Subcutaneous abdominal adipose tissue (tissue), 5 donors: ENCODE measurements around the gene B3GAT1.

Experiments used
- H3K27ac ChIP-seq: one replicate; pipeline ENCODE4 v1.7.0; 2013; ENCODE audit warnings: low read depth, mild to moderate bottlenecking, inconsistent platforms, low read length, moderate library complexity
- H3K27me3 ChIP-seq, 5 donors: one replicate each; pipeline ENCODE4 v1.7.0; 2013; ENCODE audit warnings: low read length in 5 of 5, inconsistent platforms in 1 of 5; ENCODE audit not compliant: control insufficient read depth in 5 of 5, insufficient read depth in 4 of 5
- H3K36me3 ChIP-seq, 5 donors: one replicate each; pipeline ENCODE4 v1.7.0; 2013; ENCODE audit warnings: low read length in 5 of 5; ENCODE audit not compliant: control insufficient read depth in 5 of 5, insufficient read depth in 5 of 5
- H3K4me1 ChIP-seq, 5 donors: one replicate each; pipeline ENCODE4 v1.7.0; 2013; ENCODE audit warnings: low read length in 5 of 5, mild to moderate bottlenecking in 3 of 5, moderate library complexity in 1 of 5; ENCODE audit not compliant: control insufficient read depth in 5 of 5, insufficient read depth in 5 of 5
- H3K4me3 ChIP-seq, 5 donors: one replicate each; pipeline ENCODE4 v1.7.0; 2013; ENCODE audit warnings: low read length in 5 of 5, low read depth in 1 of 5
- H3K9ac ChIP-seq, 5 donors: one replicate each; pipeline ENCODE4 v1.7.0; 2013; ENCODE audit warnings: low read length in 5 of 5, mild to moderate bottlenecking in 4 of 5, moderate library complexity in 3 of 5
- H3K9me3 ChIP-seq, 5 donors: one replicate each; pipeline ENCODE4 v1.7.0; 2013; ENCODE audit warnings: low read length in 5 of 5; ENCODE audit not compliant: control insufficient read depth in 5 of 5
- donor health status: healthy.
- donor health status: healthy.
- donor health status: healthy.
- donor health status: healthy.
- donor health status: healthy.

Gene B3GAT1

DNA sequence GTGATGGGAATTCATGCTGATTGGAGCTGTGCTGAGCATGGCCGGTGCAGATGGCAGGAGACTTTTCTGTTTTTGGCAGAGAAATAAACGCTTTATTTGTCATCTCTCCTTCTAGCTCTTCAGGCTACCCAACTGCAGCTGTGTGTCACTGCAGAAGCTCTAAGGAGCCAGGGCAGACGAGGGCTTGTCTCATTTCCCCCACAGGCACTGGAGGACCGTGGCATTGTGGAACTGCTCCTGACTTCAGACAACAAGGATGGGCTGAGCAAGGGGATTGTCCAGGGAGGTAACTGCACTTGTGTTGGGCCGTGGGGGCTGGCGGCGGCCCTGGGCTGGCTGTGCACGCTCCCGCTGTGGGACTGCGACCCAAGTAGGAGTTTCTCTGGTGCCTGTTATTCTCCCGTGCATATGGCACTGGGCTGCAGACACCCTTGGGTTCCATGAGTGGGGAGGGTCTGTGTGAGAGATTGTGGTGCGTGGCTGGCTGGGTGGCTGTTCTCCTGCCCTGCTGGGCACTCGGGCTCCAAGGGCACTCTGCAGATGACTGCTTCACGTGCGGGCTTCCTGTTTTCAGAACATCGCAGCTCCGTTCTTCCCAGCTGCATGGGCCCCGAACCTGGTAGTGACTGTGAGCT, 53.1 kb downstream of the B3GAT1 start:
- peaks cover 0 to 5% (median 0%) of the 10 kb centered on the region in 5 donors for H3K4me1 ChIP-seq
- no peaks in the 10 kb centered on the region for H3K36me3 ChIP-seq
- no peak overlapping the region for H3K9ac ChIP-seq
- no peaks in the 10 kb centered on the region for H3K9me3 ChIP-seq
- H3K4me3 ChIP-seq = no peak overlapping the region
- peaks cover 10 to 22% (median 16%) of the 10 kb centered on the region in 5 donors for H3K27me3 ChIP-seq
- H3K27ac ChIP-seq = no peak overlapping the region

DNA sequence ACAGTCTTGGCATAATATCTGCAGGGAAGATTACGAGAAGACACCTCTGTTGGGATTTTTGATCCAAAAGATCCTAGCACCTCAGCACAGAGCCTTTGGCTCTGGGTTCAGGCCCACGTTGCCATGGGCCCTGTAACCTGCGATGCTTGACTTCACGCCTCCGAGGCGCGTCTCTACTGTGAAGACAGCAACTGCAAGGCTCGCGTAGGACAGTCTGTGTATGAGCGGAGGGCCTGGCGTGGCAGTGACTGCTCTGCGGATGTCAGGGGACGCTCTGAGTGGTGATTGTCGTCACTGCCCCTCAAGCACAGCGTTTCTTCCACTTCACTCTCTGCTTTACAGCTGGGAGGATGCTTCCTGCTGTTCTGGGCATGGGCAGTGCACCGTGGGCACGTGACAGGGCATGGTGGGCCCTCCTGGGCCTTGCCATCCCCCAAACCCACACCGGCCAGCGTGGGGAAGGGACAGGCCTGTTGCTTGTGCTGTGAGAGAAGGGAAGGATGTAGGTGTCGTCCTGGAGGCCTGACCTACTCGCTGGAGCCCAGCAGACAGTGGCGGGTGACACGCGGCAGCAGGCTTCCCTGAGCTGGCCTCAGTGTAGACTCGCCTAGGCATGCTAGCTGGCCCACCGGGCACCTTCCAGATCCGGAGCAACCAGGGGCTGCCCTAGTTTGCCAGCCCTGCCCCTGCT, 53.7 kb downstream of the B3GAT1 start:
- Histone ChIP-seq H3K27me3 (peaks cover 10 to 22% (median 16%) of the 10 kb centered on the region in 5 donors), H3K4me3 (no peak overlapping the region), H3K4me1 (peaks cover 0 to 5% (median 0%) of the 10 kb centered on the region in 5 donors), H3K27ac (no peak overlapping the region), H3K9me3 (no peaks in the 10 kb centered on the region), H3K9ac (no peak overlapping the region), H3K36me3 (no peaks in the 10 kb centered on the region)

DNA sequence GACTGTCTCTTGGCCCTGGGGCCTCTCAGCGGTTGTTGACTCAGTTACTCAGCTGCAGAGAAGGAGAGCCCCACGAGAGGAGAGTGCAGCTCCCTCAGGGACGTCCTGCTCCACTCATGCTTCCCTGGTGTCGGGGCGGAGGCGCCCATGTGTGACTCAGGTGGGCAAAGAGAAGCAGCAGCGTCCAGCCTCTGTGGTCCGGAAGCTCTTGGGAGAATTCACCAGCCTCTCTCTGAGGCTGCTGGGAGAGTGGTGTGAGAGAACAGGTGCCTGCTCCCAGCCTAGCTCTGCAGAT, 54.5 kb downstream of the B3GAT1 start:
- Histone ChIP-seq H3K9me3 (no peaks in the 10 kb centered on the region), H3K4me1 (peaks cover 0 to 5% (median 0%) of the 10 kb centered on the region in 5 donors), H3K4me3 (no peak overlapping the region), H3K27ac (no peak overlapping the region), H3K9ac (no peak overlapping the region), H3K36me3 (no peaks in the 10 kb centered on the region), H3K27me3 (peaks cover 10 to 22% (median 16%) of the 10 kb centered on the region in 5 donors)

DNA sequence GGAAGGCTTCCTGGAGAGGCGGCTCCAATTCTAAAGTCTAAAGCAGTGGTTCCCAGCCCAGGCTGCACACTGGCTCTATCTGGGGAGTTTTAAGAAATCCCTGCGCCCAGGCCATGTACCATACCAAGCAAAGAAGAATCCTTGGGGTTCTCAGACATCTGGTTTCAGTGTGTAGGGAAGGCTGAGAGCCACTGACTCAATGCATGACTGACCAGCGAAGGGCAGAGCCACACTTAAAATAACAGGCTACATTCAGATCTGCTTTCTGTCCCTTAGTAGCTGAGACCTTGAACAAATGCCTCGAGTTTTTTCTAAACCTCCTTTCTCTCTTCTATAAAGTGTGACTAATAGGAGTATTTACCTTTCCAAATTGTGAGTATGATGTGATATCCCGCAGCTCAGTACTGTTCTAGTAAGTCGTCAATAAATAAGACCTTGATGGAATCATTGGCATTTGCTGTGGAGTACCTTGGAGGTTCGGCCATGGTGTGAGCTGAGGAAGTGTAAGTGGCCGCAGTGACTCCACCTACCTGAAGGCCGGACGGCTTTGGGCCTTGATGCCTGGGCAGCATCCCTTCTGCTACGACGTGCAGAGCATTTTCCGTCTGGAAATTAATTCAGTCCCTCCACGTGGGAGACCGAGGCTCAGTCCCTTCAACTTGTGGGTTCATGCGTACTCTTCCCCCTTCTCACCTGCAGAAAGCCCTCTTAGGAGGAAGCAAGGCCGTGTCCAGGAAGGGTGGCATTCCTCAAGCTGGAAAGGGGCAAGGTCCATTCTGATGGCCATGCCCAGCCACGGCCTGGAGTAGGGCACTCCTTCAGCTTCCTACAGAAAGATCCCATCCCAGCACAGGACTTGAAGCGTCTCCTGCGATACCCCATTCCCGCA, 55.1 kb downstream of the B3GAT1 start:
- Histone ChIP-seq H3K4me3 (no peak overlapping the region), H3K27me3 (peaks cover 10 to 22% (median 16%) of the 10 kb centered on the region in 5 donors), H3K9me3 (no peaks in the 10 kb centered on the region), H3K27ac (no peak overlapping the region), H3K9ac (no peak overlapping the region), H3K36me3 (no peaks in the 10 kb centered on the region), H3K4me1 (peaks cover 0 to 5% (median 0%) of the 10 kb centered on the region in 5 donors)

DNA sequence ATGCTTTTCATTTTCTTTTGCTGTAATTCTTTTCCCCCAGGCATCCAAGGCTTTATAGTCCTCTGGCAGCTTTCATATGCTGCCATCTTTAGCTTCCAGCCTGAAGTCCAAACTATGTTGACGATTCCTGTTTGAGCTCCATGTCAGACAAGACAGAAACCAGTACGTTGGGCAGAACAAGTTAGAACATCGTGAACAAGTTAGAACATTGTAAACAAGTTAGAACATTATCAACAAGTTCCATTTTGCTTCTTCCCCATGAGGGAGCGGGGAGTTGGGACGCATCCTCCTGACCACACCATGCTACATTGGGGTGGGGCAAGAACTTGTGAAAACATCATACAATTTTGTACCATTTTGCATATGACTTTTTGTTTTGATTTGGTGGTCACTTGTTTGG, 56.4 kb downstream of the B3GAT1 start:
- no peaks in the 10 kb centered on the region for H3K36me3 ChIP-seq
- peaks cover 10 to 22% (median 16%) of the 10 kb centered on the region in 5 donors for H3K27me3 ChIP-seq
- H3K4me1 ChIP-seq = peaks cover 0 to 5% (median 0%) of the 10 kb centered on the region in 5 donors
- H3K9ac ChIP-seq = no peak overlapping the region
- H3K27ac ChIP-seq = no peak overlapping the region
- no peaks in the 10 kb centered on the region for H3K9me3 ChIP-seq
- no peak overlapping the region for H3K4me3 ChIP-seq

DNA sequence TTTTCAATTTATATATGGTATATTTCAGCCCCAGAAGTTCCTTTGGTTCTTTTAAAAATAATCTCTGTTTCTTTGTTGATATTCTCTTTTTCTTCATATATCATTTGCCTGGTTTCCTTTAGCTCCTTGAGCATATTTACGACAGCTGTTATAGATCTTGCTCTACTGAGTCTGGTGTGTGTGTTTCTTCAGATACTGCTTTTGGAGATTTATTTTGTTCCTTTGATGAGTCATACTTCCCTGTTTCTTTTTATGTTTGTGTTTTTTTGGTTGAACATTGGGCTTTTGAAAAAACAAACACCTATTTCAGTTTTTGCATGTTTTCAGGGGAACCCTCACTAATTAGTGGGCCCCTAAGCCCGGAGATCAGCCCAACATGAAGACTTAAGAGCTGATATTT, 56.9 kb downstream of the B3GAT1 start:
- Histone ChIP-seq H3K4me1 (peaks cover 0 to 3% (median 0%) of the 10 kb centered on the region in 5 donors), H3K4me3 (no peak overlapping the region), H3K27me3 (peaks cover 10 to 21% (median 15%) of the 10 kb centered on the region in 5 donors), H3K36me3 (no peaks in the 10 kb centered on the region), H3K9me3 (no peaks in the 10 kb centered on the region), H3K27ac (no peak overlapping the region), H3K9ac (no peak overlapping the region)

DNA sequence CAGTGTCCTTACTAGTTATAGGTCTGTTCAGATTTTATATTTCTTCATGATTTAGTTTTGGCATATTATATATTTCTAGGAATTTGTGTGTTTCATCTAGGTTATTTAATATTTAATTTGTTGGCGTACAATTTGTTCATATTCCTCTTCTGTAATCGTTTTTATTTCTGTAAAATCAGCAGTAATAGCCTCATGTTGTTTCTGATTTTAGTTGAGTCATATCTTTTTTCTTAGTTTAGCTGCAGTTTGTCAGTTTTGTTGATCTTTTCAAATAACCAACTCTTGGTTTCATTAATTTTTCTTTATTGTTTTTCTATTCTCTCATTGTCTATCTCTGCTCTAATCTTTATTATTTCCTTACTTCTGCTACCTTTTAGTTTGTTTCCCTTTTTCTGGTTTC, 59.9 kb downstream of the B3GAT1 start:
- H3K36me3 ChIP-seq = no peaks in the 10 kb centered on the region
- peaks cover 0 to 3% (median 1%) of the 10 kb centered on the region in 5 donors for H3K27me3 ChIP-seq
- H3K9me3 ChIP-seq = no peaks in the 10 kb centered on the region
- no peak overlapping the region for H3K4me3 ChIP-seq
- no peak overlapping the region for H3K27ac ChIP-seq
- no peak overlapping the region for H3K9ac ChIP-seq
- no peaks in the 10 kb centered on the region for H3K4me1 ChIP-seq

DNA sequence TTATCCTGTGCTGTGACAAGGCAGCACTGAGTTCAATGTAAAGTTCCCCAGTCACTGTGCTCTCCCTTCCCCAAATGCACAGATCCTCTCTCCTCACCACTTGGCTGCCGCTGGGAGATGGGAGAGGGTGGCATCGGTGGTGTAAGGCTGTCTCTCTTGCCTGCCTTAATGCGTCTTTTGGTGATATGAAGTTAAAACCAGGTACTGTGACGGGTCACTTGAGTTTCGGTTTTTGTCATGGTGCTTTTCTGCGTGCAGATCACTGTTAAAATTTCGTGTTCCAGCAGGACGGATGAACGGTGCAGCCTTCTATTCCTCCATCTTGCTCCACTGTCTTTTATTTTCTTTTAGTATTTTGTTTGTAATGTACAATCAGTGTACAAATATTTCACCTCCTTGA, 61.7 kb downstream of the B3GAT1 start:
- peaks cover 0 to 4% (median 3%) of the 10 kb centered on the region in 5 donors for H3K27me3 ChIP-seq

DNA sequence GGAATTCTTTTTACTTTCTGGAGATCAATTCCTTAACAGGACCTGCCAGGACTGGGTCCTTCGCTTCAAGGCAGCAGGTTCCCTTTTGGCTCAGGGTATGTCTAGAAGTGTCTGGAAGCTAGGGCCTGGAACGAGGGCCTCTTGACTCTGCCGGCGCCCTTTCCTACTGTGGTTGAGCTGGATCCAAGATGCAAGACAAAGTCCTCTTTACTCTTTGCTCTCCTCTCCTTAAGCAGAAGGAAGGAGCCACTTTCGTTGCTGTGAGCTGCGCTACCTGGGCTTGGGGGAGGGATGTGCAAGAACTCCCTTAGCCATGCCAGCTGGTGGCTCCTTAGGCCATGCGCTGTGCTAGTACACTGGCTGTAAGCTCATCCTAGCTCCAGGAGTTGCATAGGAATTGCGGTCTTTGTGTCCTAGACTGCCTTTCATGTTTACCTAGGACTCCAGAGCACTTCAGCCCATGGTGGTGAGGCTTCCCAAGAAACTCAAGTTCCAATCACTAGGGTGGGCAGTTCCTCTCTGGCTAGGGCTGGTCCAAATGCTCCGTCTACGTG, 62.2 kb downstream of the B3GAT1 start:
- H3K4me3 ChIP-seq = no peak overlapping the region
- H3K27me3 ChIP-seq = peaks cover 0 to 5% (median 3%) of the 10 kb centered on the region in 5 donors
- no peaks in the 10 kb centered on the region for H3K9me3 ChIP-seq
- H3K4me1 ChIP-seq = no peaks in the 10 kb centered on the region
- no peak overlapping the region for H3K9ac ChIP-seq
- no peak overlapping the region for H3K27ac ChIP-seq
- H3K36me3 ChIP-seq = no peaks in the 10 kb centered on the region

More for the DNA sequence above, 61.7 kb downstream of the B3GAT1 start:
- no peak overlapping the region for H3K27ac ChIP-seq
- no peak overlapping the region for H3K9ac ChIP-seq
- H3K4me1 ChIP-seq = no peaks in the 10 kb centered on the region
- H3K4me3 ChIP-seq = no peak overlapping the region
- no peaks in the 10 kb centered on the region for H3K9me3 ChIP-seq
- H3K36me3 ChIP-seq = no peaks in the 10 kb centered on the region
